Trophoblast cell (in vitro differentiated cells and primary cell): ENCODE data around the gene C3orf49.

Source experiments
- DNase-seq, 2 donors: peaks; one replicate each; pipeline ENCODE4 v3.0.0-alpha.2; 2016
- H2AFZ ChIP-seq: 2 replicates; pipeline ENCODE4 v1.6.1; 2013; ENCODE audit warnings: low read length, moderate library complexity, mild to moderate bottlenecking; ENCODE audit not compliant: insufficient read depth, poor library complexity
- H2AK5ac ChIP-seq: 2 replicates; pipeline ENCODE4 v1.6.1; 2013; ENCODE audit warnings: mild to moderate bottlenecking, low read length
- H2BK120ac ChIP-seq: 2 replicates; pipeline ENCODE4 v1.6.1; 2013; ENCODE audit warnings: low read length, mild to moderate bottlenecking, moderate library complexity; ENCODE audit not compliant: insufficient read depth, poor library complexity
- H2BK12ac ChIP-seq: 2 replicates; pipeline ENCODE4 v1.6.1; 2013; ENCODE audit warnings: mild to moderate bottlenecking, low read length, moderate library complexity
- H2BK5ac ChIP-seq: 2 replicates; pipeline ENCODE4 v1.6.1; 2013; ENCODE audit warnings: low read length, low read depth, moderate library complexity, mild to moderate bottlenecking; ENCODE audit not compliant: poor library complexity
- H3K14ac ChIP-seq: 2 replicates; pipeline ENCODE4 v1.6.1; 2013; ENCODE audit warnings: mild to moderate bottlenecking, low read length
- H3K18ac ChIP-seq: 2 replicates; pipeline ENCODE4 v1.6.1; 2013; ENCODE audit warnings: mild to moderate bottlenecking, low read length
- H3K23ac ChIP-seq: 2 replicates; pipeline ENCODE4 v1.6.1; 2013; ENCODE audit warnings: low read length
- H3K27ac ChIP-seq: 2 replicates; pipeline ENCODE4 v1.5.1; 2013; ENCODE audit warnings: low read depth, mild to moderate bottlenecking, inconsistent platforms, low read length, moderate library complexity
- H3K27me3 ChIP-seq: 2 replicates; pipeline ENCODE4 v1.6.1; 2013; ENCODE audit warnings: inconsistent platforms, mild to moderate bottlenecking, low read length, moderate library complexity; ENCODE audit not compliant: insufficient read depth
- H3K36me3 ChIP-seq, 2 experiments: 1 replicate in 1 of 2; 2 replicates in 1 of 2; pipeline ENCODE4 v1.6.1; 2013; ENCODE audit warnings: low read length in 2 of 2, mild to moderate bottlenecking in 2 of 2, moderate library complexity in 1 of 2; ENCODE audit not compliant: insufficient read depth in 2 of 2, control insufficient read depth in 1 of 2
- H3K4ac ChIP-seq: 2 replicates; pipeline ENCODE4 v1.6.1; 2013; ENCODE audit warnings: low read depth, mild to moderate bottlenecking, low read length, moderate library complexity
- H3K4me1 ChIP-seq, 2 experiments: 1 replicate in 1 of 2; 2 replicates in 1 of 2; pipeline ENCODE4 v1.6.1; 2013; ENCODE audit warnings: low read length in 2 of 2, mild to moderate bottlenecking in 2 of 2, moderate library complexity in 1 of 2; ENCODE audit not compliant: insufficient read depth in 2 of 2, control insufficient read depth in 1 of 2
- H3K4me2 ChIP-seq: 2 replicates; pipeline ENCODE4 v1.6.1; 2013; ENCODE audit warnings: inconsistent platforms, mild to moderate bottlenecking, low read length, moderate library complexity
- H3K4me3 ChIP-seq: 2 replicates; pipeline ENCODE4 v1.5.1; 2013; ENCODE audit warnings: mild to moderate bottlenecking, low read depth, low read length, inconsistent platforms
- H3K79me1 ChIP-seq: one replicate; pipeline ENCODE4 v1.6.1; 2013; ENCODE audit warnings: low read length
- H3K79me2 ChIP-seq: 2 replicates; pipeline ENCODE4 v1.6.1; 2013; ENCODE audit warnings: low read length, mild to moderate bottlenecking; ENCODE audit not compliant: control insufficient read depth, insufficient read depth, poor library complexity
- H3K9ac ChIP-seq: 2 replicates; pipeline ENCODE4 v1.6.1; 2013; ENCODE audit warnings: mild to moderate bottlenecking, low read length
- H3K9me3 ChIP-seq: 2 replicates; pipeline ENCODE4 v1.6.1; 2013; ENCODE audit warnings: low read depth, mild to moderate bottlenecking, control low read depth, inconsistent platforms, low read length; ENCODE audit not compliant: insufficient read depth
- H4K12ac ChIP-seq: 2 replicates; pipeline ENCODE4 v1.6.1; 2013; ENCODE audit warnings: low read depth, mild to moderate bottlenecking, low read length, moderate library complexity
- H4K8ac ChIP-seq: 2 replicates; pipeline ENCODE4 v1.6.1; 2013; ENCODE audit warnings: low read depth, mild to moderate bottlenecking, low read length, moderate library complexity
- H4K91ac ChIP-seq: one replicate; pipeline ENCODE4 v1.6.1; 2013; ENCODE audit warnings: low read depth, mild to moderate bottlenecking, low read length, moderate library complexity
- WGBS: extraction: QIAGEN DNeasy Blood & Tissue Kit; methylation state at CpG from one replicate; pipeline ENCODE4 v1.1.7; 2013; ENCODE audit warnings: missing lambda C conversion rate; ENCODE audit not compliant: insufficient read length, insufficient coverage; ENCODE audit errors: extremely low coverage; 5-methylcytosine and 5-hydroxymethylcytosine counted together

The C3orf49 gene

DNA sequence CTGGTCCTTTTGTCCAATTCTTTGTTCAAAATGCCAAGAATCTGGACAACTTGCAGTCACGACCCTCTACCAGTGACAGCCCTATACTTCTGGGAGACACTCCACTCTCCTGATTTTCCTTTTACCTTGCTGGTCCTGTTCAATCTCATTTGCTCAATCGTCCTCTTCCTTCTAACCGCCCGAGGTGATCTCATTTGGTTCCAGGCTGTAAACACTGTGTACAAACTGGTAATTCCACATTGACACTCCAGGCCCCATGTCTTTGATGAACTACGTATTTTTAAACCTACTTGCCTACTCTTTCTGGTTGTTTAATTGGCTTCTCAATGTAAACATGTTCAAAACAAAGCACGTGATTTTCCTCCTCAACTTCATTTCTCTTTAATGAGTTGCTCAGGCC lies 23.7 kb upstream of the C3orf49 start:
- Histone ChIP-seq H3K9me3 (no peaks in the 10 kb centered on the region), H2BK120ac (no peak overlapping the region), H2BK12ac (no peak overlapping the region), H3K14ac (no peak overlapping the region), H3K23ac (no peak overlapping the region), H3K79me1 (peaks cover 3% of the 10 kb centered on the region), H3K18ac (no peak overlapping the region), H3K4me1 (peaks cover 3 to 7% of the 10 kb centered on the region in 2 experiments), H3K27ac (no peak overlapping the region), H3K79me2 (no peaks in the 10 kb centered on the region), H3K36me3 (no peaks in the 10 kb centered on the region), H4K91ac (no peak overlapping the region), H2AFZ (no peak overlapping the region), H2BK5ac (no peak overlapping the region), H4K12ac (no peak overlapping the region), H4K8ac (no peak overlapping the region), H3K4me3 (no peak overlapping the region), H3K27me3 (no peaks in the 10 kb centered on the region), H3K4ac (no peak overlapping the region), H3K4me2 (peak overlapping the region; percentile 22), H2AK5ac (no peak overlapping the region), H3K9ac (no peak overlapping the region)
- peak; percentile 74 to 91 for DNase-seq
- WGBS: no CpG with 5 or more reads among the region's 6 CpGs

DNA sequence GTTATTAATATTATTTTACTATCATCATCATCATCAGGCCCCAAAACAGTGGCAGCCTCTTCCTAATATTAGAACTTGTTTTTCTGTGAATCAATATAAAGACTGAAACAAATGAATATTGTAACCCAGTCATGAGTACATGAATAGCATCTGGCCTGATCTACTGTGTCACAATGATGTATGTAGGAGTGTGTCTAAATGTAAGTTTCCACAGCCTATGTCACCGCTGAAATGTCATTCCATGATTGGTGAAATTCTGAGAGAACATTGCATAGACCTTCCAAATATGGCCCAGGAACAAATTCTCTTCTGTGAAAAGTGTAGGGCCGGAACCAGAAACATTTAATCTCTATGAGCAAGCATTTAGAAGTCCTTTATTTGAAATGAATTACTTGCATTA lies 20.6 kb upstream of the C3orf49 start:
- Histone ChIP-seq H3K27ac (no peak overlapping the region), H3K4ac (no peak overlapping the region), H3K36me3 (no peaks in the 10 kb centered on the region), H3K9ac (no peak overlapping the region), H2BK120ac (no peak overlapping the region), H3K4me2 (no peak overlapping the region), H4K8ac (no peak overlapping the region), H2BK5ac (no peak overlapping the region), H2BK12ac (no peak overlapping the region), H3K4me1 (peaks cover 3 to 7% of the 10 kb centered on the region in 2 experiments), H3K23ac (no peak overlapping the region), H3K18ac (no peak overlapping the region), H3K14ac (no peak overlapping the region), H2AK5ac (no peak overlapping the region), H3K79me1 (peaks cover 3% of the 10 kb centered on the region), H2AFZ (no peak overlapping the region), H3K4me3 (no peak overlapping the region), H3K9me3 (no peaks in the 10 kb centered on the region), H4K12ac (no peak overlapping the region), H4K91ac (no peak overlapping the region), H3K27me3 (no peaks in the 10 kb centered on the region), H3K79me2 (no peaks in the 10 kb centered on the region)
- DNase-seq: no peak
- no CpG with 5 or more reads among the region's 2 CpGs for WGBS

DNA sequence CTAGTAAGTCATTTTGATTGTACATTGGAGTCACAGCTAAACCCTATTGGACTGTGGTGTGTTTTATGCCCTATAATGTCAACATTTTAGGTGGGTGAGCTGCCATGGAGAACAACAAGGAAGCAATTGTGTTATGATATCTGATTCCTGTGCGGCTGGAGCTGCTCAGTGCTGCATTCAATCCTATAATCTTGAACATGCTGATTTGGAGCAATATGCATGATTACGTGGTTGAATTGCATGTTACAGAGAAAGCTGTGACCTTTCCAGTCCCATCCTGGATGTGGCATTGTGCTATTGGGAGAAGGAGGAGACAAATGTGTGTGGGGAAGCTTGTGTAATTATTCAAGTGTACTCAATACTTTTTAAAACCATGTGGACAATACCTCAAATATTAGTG lies 20.1 kb upstream of the C3orf49 start:
- WGBS: no CpG with 5 or more reads among the region's 2 CpGs
- no peak overlapping the region for H2BK5ac ChIP-seq
- H3K27ac ChIP-seq: no peak overlapping the region

DNA sequence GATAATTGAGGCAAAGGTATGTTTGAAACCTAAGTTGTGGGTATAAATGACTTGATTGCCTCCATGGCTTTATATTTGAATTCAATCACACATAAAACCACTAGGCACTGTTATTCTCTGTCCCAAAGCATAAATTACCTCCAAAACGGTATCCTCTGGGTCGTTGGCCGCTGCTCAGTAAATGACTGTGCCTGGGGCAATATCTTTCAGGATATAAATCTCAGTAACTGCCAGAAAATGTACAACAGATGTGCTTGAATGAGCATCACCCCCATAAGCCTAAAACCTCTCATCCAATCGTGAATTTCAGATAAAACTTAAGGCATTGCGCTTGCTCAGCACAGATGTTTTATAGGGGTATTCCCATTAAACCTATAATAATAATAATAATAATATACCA lies 19.0 kb upstream of the C3orf49 start:
- H3K9me3 ChIP-seq: no peaks in the 10 kb centered on the region
- H3K27me3 ChIP-seq: no peaks in the 10 kb centered on the region
- no peak overlapping the region for H3K23ac ChIP-seq
- no peak overlapping the region for H3K14ac ChIP-seq
- no peak overlapping the region for H3K4me3 ChIP-seq
- H2AK5ac ChIP-seq: no peak overlapping the region
- H3K18ac ChIP-seq: no peak overlapping the region
- peaks cover 2 to 4% of the 10 kb centered on the region in 2 experiments for H3K4me1 ChIP-seq
- H2BK120ac ChIP-seq: no peak overlapping the region
- no peak overlapping the region for H4K91ac ChIP-seq
- H4K12ac ChIP-seq: no peak overlapping the region
- H3K9ac ChIP-seq: no peak overlapping the region
- no peak overlapping the region for H2BK12ac ChIP-seq
- H3K4me2 ChIP-seq: no peak overlapping the region
- H3K27ac ChIP-seq: no peak overlapping the region
- no CpG with 5 or more reads among the region's 5 CpGs for WGBS
- H3K79me2 ChIP-seq: no peaks in the 10 kb centered on the region
- no peak overlapping the region for H3K4ac ChIP-seq
- no peak overlapping the region for H4K8ac ChIP-seq
- H3K36me3 ChIP-seq: no peaks in the 10 kb centered on the region
- no peak overlapping the region for H2AFZ ChIP-seq
- H3K79me1 ChIP-seq: no peaks in the 10 kb centered on the region
- DNase-seq: no peak
- no peak overlapping the region for H2BK5ac ChIP-seq

More for the DNA sequence above, 20.1 kb upstream of the C3orf49 start:
- H3K4me1 ChIP-seq: peaks cover 3 to 7% of the 10 kb centered on the region in 2 experiments
- no peaks in the 10 kb centered on the region for H3K9me3 ChIP-seq
- H3K9ac ChIP-seq: no peak overlapping the region
- H3K79me2 ChIP-seq: no peaks in the 10 kb centered on the region
- no peak overlapping the region for H3K23ac ChIP-seq
- no peak for DNase-seq
- H4K12ac ChIP-seq: no peak overlapping the region
- no peak overlapping the region for H3K14ac ChIP-seq
- H2BK12ac ChIP-seq: no peak overlapping the region
- no peak overlapping the region for H3K4ac ChIP-seq
- H3K18ac ChIP-seq: no peak overlapping the region
- H3K4me3 ChIP-seq: no peak overlapping the region
- no peak overlapping the region for H3K4me2 ChIP-seq
- peaks cover 2% of the 10 kb centered on the region for H3K79me1 ChIP-seq
- no peaks in the 10 kb centered on the region for H3K36me3 ChIP-seq
- H2AK5ac ChIP-seq: no peak overlapping the region
- no peak overlapping the region for H4K8ac ChIP-seq
- H4K91ac ChIP-seq: no peak overlapping the region
- no peaks in the 10 kb centered on the region for H3K27me3 ChIP-seq
- H2AFZ ChIP-seq: no peak overlapping the region
- no peak overlapping the region for H2BK120ac ChIP-seq
